DOHH2 (cell line): ENCODE results near the gene SUMF1.
"Not testable (repeated sequence)": the region's sequence is repeated elsewhere in the genome, so short reads cannot be mapped to it uniquely, and the experiment has no call there.

Experiments used
- H3F3A ChIP-seq: fragments of 200-600 bp; sonication (generic), shearing (Covaris generic); 2 replicates; pipeline ENCODE4 v1.6.0; 2016; ENCODE audit warnings: antibody characterized with exemption, mild to moderate bottlenecking; ENCODE audit not compliant: control insufficient read depth, insufficient read depth
- H3K27ac ChIP-seq: fragments of 200-600 bp; sonication (generic); 2 replicates; pipeline ENCODE4 v1.5.1; 2014; ENCODE audit warnings: low read depth, mild to moderate bottlenecking, low read length, moderate library complexity
- H3K27me3 ChIP-seq: fragments of 200-600 bp; sonication (generic); 2 replicates; pipeline ENCODE4 v1.6.1; 2014; ENCODE audit warnings: mild to moderate bottlenecking, low read length, mixed read lengths; ENCODE audit not compliant: control insufficient read depth
- H3K36me3 ChIP-seq: fragments of 200-600 bp; sonication (generic); 2 replicates; pipeline ENCODE4 v1.6.1; 2014; ENCODE audit warnings: mild to moderate bottlenecking, low read length, moderate library complexity, mixed read lengths; ENCODE audit not compliant: control insufficient read depth
- H3K4me1 ChIP-seq: fragments of 200-600 bp; sonication (generic); 2 replicates; pipeline ENCODE4 v1.6.1; 2014; ENCODE audit warnings: mild to moderate bottlenecking, low read length, mixed read lengths; ENCODE audit not compliant: control insufficient read depth
- H3K4me2 ChIP-seq: fragments of 200-600 bp; sonication (generic); 2 replicates; pipeline ENCODE4 v1.6.0; 2014; ENCODE audit warnings: mild to moderate bottlenecking, low read length, moderate library complexity
- H3K4me3 ChIP-seq: fragments of 200-600 bp; sonication (generic); 2 replicates; pipeline ENCODE4 v1.5.1; 2014; ENCODE audit warnings: mild to moderate bottlenecking, low read length, mixed read lengths
- H3K79me2 ChIP-seq: fragments of 200-600 bp; sonication (generic); 2 replicates; pipeline ENCODE4 v1.6.1; 2014; ENCODE audit warnings: mild to moderate bottlenecking, low read length, mixed read lengths; ENCODE audit not compliant: control insufficient read depth
- H3K9me2 ChIP-seq: fragments of 200-600 bp; sonication (generic); replicated peaks from 2 replicates; pipeline ENCODE4 v1.6.1; 2014; ENCODE audit warnings: mild to moderate bottlenecking, low read length, mixed read lengths; ENCODE audit not compliant: control insufficient read depth
- H3K9me3 ChIP-seq: fragments of 200-600 bp; sonication (generic); 2 replicates; pipeline ENCODE4 v1.6.1; 2014; ENCODE audit warnings: antibody characterized with exemption, low read length, mixed read lengths; ENCODE audit not compliant: control insufficient read depth, insufficient read depth
- H4K20me1 ChIP-seq: fragments of 200-600 bp; sonication (generic); 2 replicates; pipeline ENCODE4 v1.6.0; 2014; ENCODE audit warnings: low read depth, mild to moderate bottlenecking, antibody characterized with exemption, low read length, moderate library complexity; ENCODE audit not compliant: control insufficient read depth, insufficient read depth
- EZH2phosphoT487 ChIP-seq: fragments of 200-600 bp; sonication (generic); IDR thresholded peaks from 2 replicates; pipeline ENCODE4 v1.6.1; 2017; ENCODE audit warnings: borderline replicate concordance, mild to moderate bottlenecking, antibody characterized with exemption, low read length, moderate library complexity, mixed read lengths
- TF ChIP-seq, protein P1 (sequence below): fragments of 200-600 bp; sonication (generic); IDR thresholded peaks from one replicate; pipeline ENCODE4 v1.5.1; 2014; ENCODE audit warnings: antibody characterized with exemption, mild to moderate bottlenecking, low read depth, low read length; ENCODE audit not compliant: poor library complexity, severe bottlenecking

Gene SUMF1

DNA sequence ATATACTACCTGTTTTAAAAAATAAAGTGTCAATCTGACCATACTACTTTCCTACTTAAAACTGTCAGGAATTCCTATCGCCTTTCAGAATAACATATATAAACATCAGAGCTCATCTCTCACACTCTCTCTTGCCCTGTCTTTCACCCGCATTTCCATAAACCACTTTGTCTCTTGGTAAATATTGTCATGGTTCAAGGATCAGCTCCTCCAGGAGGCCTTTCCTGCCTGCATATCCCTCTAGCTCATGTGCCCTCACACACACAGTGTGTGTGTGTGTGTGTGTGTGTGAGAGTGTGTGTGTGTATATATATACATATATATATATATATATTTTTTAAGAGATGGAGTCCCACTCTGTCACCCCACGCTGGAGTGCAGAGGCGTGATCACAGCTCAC, 6.7 kb downstream of the SUMF1 start:
- Histone ChIP-seq H3K4me1 (no peaks in the 10 kb centered on the region), H3K79me2 (no peaks in the 10 kb centered on the region), H4K20me1 (no peaks in the 10 kb centered on the region), H3K27ac (no peak overlapping the region), H3K27me3 (no peaks in the 10 kb centered on the region), H3F3A (no peaks in the 10 kb centered on the region), H3K4me2 (no peak overlapping the region), H3K9me3 (no peaks in the 10 kb centered on the region), H3K4me3 (no peak overlapping the region), H3K36me3 (no peaks in the 10 kb centered on the region), H3K9me2 (no peaks in the 10 kb centered on the region)
- TF ChIP-seq, protein P1, sequence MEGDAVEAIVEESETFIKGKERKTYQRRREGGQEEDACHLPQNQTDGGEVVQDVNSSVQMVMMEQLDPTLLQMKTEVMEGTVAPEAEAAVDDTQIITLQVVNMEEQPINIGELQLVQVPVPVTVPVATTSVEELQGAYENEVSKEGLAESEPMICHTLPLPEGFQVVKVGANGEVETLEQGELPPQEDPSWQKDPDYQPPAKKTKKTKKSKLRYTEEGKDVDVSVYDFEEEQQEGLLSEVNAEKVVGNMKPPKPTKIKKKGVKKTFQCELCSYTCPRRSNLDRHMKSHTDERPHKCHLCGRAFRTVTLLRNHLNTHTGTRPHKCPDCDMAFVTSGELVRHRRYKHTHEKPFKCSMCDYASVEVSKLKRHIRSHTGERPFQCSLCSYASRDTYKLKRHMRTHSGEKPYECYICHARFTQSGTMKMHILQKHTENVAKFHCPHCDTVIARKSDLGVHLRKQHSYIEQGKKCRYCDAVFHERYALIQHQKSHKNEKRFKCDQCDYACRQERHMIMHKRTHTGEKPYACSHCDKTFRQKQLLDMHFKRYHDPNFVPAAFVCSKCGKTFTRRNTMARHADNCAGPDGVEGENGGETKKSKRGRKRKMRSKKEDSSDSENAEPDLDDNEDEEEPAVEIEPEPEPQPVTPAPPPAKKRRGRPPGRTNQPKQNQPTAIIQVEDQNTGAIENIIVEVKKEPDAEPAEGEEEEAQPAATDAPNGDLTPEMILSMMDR = no peak
- no peak for TF ChIP-seq EZH2phosphoT487

DNA sequence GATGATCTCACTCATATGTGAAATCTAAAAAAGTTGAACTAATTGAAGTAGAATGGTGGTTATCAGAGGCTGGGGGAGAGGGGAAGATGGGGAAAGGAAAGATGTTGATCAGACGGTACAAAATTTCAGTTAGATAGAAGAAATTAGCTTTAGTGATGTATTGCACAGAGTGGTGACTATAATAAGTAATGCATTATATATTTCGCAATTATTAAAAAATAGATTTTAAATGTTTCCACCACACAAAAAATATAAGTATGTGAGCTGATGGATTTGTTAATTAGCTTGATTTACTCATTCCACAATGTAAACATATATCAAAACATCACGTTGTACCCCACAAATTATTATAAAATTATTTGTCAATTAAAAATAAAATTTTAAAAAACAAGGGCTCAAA, 8.1 kb downstream of the SUMF1 start:
- Histone ChIP-seq H3K4me2 (no peak overlapping the region), H3K27ac (no peak overlapping the region), H3K4me1 (peaks cover 6% of the 10 kb centered on the region; the same call in 1 of the 2 replicates), H3K9me2 (no peaks in the 10 kb centered on the region), H3K4me3 (no peak overlapping the region), H3K9me3 (no peaks in the 10 kb centered on the region), H3F3A (no peaks in the 10 kb centered on the region), H3K79me2 (no peaks in the 10 kb centered on the region), H3K36me3 (no peaks in the 10 kb centered on the region), H3K27me3 (no peaks in the 10 kb centered on the region), H4K20me1 (no peaks in the 10 kb centered on the region)
- TF ChIP-seq EZH2phosphoT487 = no peak
- TF ChIP-seq, protein P1 = no peak

DNA sequence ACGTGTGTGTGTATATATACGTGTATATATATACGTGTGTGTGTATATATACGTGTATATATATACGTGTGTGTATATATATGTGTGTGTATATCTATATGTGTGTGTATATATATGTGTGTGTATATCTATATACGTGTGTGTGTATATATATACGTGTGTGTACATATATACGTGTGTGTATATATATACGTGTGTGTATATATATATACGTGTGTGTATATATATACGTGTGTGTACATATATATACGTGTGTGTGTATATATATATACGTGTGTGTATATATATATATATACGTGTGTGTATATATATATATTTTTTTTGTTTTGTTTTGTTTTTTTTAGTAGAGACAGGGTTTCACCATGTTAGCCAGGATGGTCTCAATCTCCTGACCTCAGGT, 10.3 kb downstream of the SUMF1 start:
- H3K9me3 ChIP-seq, H3K27me3 ChIP-seq, H3K27ac ChIP-seq, H3K36me3 ChIP-seq, H4K20me1 ChIP-seq, H3K4me3 ChIP-seq, H3K4me2 ChIP-seq, H3K4me1 ChIP-seq, H3F3A ChIP-seq, H3K79me2 ChIP-seq, H3K9me2 ChIP-seq: not testable (repeated sequence)

DNA sequence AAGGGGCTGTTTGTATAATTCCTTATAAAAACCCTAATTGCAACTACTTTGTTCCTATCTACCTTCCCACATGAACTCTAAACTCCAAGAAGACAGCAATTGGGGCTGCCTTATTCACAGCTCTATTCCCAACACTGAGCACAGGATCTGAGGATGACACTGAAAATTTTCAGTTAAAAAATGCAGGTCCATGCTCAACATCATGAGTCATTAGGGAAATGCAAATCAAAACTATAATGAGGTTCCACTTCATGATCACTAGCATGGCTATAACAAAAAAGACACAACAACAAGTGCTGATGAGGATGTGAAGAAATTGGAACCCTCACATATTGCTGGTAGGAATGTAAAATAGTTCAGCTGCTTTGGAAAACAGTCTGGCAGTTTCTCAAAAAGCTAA, 12.9 kb downstream of the SUMF1 start:
- no peaks in the 10 kb centered on the region for H3K9me2 ChIP-seq

More for the DNA sequence above, 12.9 kb downstream of the SUMF1 start:
- no peaks in the 10 kb centered on the region for H3K9me3 ChIP-seq
- H3K36me3 ChIP-seq = peaks cover 1% of the 10 kb centered on the region; the same call in 1 of the 2 replicates
- no peaks in the 10 kb centered on the region for H3F3A ChIP-seq
- H4K20me1 ChIP-seq = no peaks in the 10 kb centered on the region
- H3K4me2 ChIP-seq = no peak overlapping the region
- no peaks in the 10 kb centered on the region for H3K27me3 ChIP-seq
- peaks cover 6% of the 10 kb centered on the region; the same call in 1 of the 2 replicates for H3K4me1 ChIP-seq
- H3K79me2 ChIP-seq = no peaks in the 10 kb centered on the region
- no peak overlapping the region for H3K27ac ChIP-seq
- no peak overlapping the region for H3K4me3 ChIP-seq
- no peak for TF ChIP-seq EZH2phosphoT487
- TF ChIP-seq, protein P1 = no peak
